Mucosa of rectum (tissue), 2 donors: ENCODE data around the gene ENDOG.
"Not testable (repeated sequence)": the region's sequence is repeated elsewhere in the genome, so short reads cannot be mapped to it uniquely, and the experiment has no call there.

Experiments used
- H3K27ac ChIP-seq, 2 donors: one replicate each; pipeline ENCODE4 v1.7.0; 2013; ENCODE audit warnings: inconsistent platforms in 2 of 2, low read depth in 2 of 2, low read length in 2 of 2
- H3K27me3 ChIP-seq, 2 donors: one replicate each; pipeline ENCODE4 v1.7.0; 2013; ENCODE audit warnings: low read length in 2 of 2; ENCODE audit not compliant: control insufficient read depth in 2 of 2, insufficient read depth in 2 of 2
- H3K36me3 ChIP-seq, 2 donors: one replicate each; pipeline ENCODE4 v1.7.0; 2013; ENCODE audit warnings: low read length in 2 of 2; ENCODE audit not compliant: control insufficient read depth in 2 of 2, insufficient read depth in 2 of 2
- H3K4me1 ChIP-seq, 2 donors: one replicate each; pipeline ENCODE4 v1.7.0; 2013; ENCODE audit warnings: low read length in 2 of 2, mild to moderate bottlenecking in 1 of 2; ENCODE audit not compliant: control insufficient read depth in 2 of 2, insufficient read depth in 2 of 2
- H3K4me3 ChIP-seq, 2 donors: one replicate each; pipeline ENCODE4 v1.7.0; 2013; ENCODE audit warnings: low read length in 2 of 2
- H3K9ac ChIP-seq, 2 donors: one replicate each; pipeline ENCODE4 v1.7.0; 2013; ENCODE audit warnings: low read length in 2 of 2, low read depth in 1 of 2, mild to moderate bottlenecking in 1 of 2
- H3K9me3 ChIP-seq, 2 donors: one replicate each; pipeline ENCODE4 v1.7.0; 2013; ENCODE audit warnings: low read length in 2 of 2; ENCODE audit not compliant: control insufficient read depth in 2 of 2
- donor health status: healthy.
- donor health status: Normal muscosa, but diverticular disease.

ENDOG gene

DNA sequence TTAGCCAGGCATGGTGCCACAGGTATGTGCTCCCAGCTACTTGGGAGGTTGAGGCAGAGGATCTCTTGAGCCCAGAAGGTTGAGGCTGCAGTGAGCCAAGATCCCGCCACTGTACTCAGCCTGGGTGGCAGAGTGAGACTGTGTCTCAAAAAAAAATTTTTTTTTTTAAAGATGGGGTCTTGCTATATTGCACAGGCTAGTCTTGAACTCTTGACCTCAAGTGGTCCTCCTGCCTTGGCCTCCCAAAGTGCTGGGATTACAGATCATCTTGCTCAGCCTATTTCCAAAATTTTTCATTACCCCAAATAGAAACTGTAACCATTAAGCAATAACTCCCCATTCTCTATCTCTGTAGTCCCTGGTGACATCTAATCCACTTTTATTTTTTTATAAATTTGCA lies 35.6 kb upstream of the ENDOG start:
- Histone ChIP-seq H3K36me3 (no peaks in the 10 kb centered on the region), H3K4me3 (no peak overlapping the region), H3K4me1 (peaks cover under 1 to 3% of the 10 kb centered on the region in 2 donors), H3K27me3 (no peaks in the 10 kb centered on the region), H3K27ac (no peak overlapping the region), H3K9me3 (no peaks in the 10 kb centered on the region), H3K9ac (no peak overlapping the region)

DNA sequence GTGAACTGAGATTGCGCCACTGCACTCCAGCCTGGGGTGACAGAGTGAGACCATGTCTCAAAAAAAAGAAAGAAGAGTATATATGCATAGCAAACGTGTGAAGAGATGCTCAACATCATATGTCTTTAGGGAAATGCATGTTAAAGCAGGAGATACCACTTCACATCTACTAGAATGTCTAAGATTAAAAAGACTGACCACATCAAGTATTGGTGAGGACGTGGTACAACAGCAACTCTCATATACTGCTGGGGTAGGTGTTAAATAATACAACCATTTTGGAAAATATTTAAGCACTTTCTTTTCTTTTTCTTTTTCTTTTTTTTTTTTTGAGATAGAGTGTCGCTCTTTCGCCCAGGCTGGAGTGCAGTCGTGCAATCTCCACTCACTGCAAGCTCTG lies 32.9 kb upstream of the ENDOG start:
- no peaks in the 10 kb centered on the region for H3K27me3 ChIP-seq
- H3K9ac ChIP-seq: no peak overlapping the region
- H3K27ac ChIP-seq: no peak overlapping the region
- no peak overlapping the region for H3K4me3 ChIP-seq
- H3K9me3 ChIP-seq: no peaks in the 10 kb centered on the region
- peaks cover under 1 to 3% of the 10 kb centered on the region in 2 donors for H3K36me3 ChIP-seq
- peaks cover 8 to 11% of the 10 kb centered on the region in 2 donors for H3K4me1 ChIP-seq

DNA sequence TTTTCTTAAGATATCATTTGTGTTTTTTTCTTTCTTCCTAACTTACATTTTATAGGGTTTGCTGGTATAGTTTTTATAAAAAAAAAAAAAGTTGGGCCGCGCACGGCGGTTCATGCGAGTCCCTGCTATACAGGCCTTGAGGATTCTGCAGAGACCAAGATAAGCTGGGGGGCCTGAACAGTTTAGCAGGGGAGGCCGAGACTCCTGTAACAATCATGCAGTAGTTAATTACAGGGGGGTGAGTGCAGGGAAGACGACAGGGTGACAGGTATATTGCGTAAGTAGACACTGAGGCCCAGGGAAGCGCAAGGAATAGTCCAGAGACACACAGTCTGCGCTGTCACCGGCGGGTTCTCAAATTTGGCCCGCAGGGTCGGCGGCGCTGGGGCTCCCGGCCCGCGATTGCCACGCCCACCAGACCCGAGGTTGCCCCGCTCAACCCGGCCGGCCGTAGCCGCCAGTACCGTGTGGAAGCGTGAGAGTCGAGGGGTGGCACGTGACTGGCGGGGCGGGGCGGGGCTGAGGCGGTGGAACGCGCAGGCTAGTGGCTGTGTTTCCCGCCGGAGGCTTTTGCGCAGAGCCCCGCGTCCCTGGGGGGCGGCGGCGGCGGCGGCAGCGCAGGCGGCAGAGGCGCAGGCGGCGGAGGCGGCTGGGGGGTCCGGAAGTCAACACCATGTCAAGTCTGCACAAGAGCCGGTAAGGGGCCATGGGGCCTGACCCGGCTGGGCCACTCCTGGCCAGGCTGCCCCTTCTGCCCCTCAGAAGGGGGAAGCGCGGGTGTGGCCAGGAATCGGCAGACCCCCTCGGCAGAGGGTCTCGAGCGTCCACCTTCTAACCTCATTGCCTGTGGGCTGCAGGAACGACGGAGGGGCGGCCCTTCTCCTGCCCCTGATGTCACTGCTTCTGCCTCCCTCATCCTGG lies 31.4 kb upstream of the ENDOG start, which contains the start of gene TBC1D13:
Gene TBC1D13, plus strand, starts transcription at position 573 of the 921 bp plus-strand sequence. Its CDS starts 101 bp downstream, at position 674.
- H3K27me3 ChIP-seq: no peaks in the 10 kb centered on the region
- H3K4me1 ChIP-seq: peaks cover 8 to 11% of the 10 kb centered on the region in 2 donors
- H3K4me3 ChIP-seq: peak within 1 kb of the TSS; percentile 93
- H3K36me3 ChIP-seq: peaks cover 9 to 16% of the 10 kb centered on the region in 2 donors
- H3K27ac ChIP-seq: peak within 1 kb of the TSS; percentile 65 to 84
- H3K9me3 ChIP-seq: no peaks in the 10 kb centered on the region
- peak within 1 kb of the TSS; percentile 85 to 86 for H3K9ac ChIP-seq

DNA sequence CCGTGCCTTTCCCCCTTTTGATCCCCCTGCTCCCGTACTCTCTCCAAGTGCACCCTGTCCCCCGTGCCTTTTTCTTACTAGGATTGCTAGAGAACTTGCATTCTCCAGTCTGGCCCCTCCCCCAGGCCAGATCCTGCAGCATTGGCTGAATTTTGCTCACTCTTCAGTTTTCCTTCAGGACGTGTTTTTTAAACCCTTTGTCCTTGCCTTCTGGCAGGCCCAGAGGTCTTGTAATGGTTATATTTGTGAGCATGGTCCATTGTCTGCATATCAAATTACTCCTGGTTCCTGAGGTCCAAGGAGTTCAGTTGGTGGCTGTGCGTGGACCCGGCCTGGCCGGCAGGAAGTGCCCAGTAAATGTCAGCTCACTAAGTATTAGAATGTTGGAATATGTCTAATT lies 30.6 kb upstream of the ENDOG start:
- peak overlapping the region; percentile 93 for H3K4me3 ChIP-seq
- peaks cover 8 to 11% of the 10 kb centered on the region in 2 donors for H3K4me1 ChIP-seq
- H3K27ac ChIP-seq: peak overlapping the region in 1 of 2 donors; percentile 84
- H3K36me3 ChIP-seq: peaks cover 14 to 23% of the 10 kb centered on the region in 2 donors
- H3K27me3 ChIP-seq: no peaks in the 10 kb centered on the region
- no peaks in the 10 kb centered on the region for H3K9me3 ChIP-seq
- peak overlapping the region in 1 of 2 donors; percentile 85 for H3K9ac ChIP-seq

DNA sequence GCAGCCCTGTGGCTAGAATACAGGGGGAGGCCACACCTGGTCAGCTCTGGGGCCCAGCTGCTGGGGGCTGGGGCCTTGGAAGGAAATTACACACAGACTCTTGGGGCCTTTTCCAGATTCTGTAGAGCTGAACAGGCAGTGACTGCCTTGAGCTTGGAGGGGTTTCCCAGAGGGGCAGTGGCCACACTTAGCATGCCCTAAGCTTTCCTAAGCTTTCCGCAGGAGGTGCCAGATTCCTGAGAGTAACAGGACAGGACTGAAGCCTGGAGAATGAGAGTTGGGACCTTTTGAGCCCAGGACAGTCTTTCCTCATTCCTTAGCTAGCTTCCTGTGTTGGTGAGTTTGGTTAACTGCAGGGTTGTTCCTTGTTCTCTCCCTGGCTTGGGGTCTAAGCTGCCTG lies 29.9 kb upstream of the ENDOG start:
- Histone ChIP-seq H3K9me3 (no peaks in the 10 kb centered on the region), H3K27ac (no peak overlapping the region), H3K4me3 (peak overlapping the region in 1 of 2 donors; percentile 93), H3K36me3 (peaks cover 20 to 31% of the 10 kb centered on the region in 2 donors), H3K4me1 (peaks cover 8 to 11% of the 10 kb centered on the region in 2 donors), H3K27me3 (no peaks in the 10 kb centered on the region), H3K9ac (no peak overlapping the region)

DNA sequence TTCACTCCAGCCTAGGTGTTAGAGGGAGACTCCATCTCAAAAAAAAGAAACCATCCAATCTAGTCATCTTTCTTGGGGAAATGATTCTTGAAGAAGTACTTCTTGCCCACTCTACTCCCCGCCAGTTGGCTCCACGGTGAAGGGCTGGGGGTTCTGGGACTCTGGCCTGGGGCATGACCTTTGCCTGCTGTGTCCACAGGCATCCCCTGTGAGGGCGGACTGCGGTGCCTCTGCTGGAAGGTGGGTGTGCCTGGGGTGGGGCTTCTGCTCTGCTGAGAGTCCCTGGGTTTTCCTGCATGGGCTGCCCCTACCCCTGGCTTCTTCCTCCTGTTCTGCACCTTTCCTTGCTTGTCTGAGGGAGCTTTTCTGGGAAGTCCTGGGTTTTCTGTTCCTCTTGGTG lies 27.8 kb upstream of the ENDOG start:
- Histone ChIP-seq H3K4me3 (no peak overlapping the region), H3K27ac (no peak overlapping the region), H3K4me1 (peaks cover 8 to 14% of the 10 kb centered on the region in 2 donors), H3K9ac (no peak overlapping the region), H3K36me3 (peaks cover 28 to 42% of the 10 kb centered on the region in 2 donors), H3K9me3 (no peaks in the 10 kb centered on the region), H3K27me3 (no peaks in the 10 kb centered on the region)

DNA sequence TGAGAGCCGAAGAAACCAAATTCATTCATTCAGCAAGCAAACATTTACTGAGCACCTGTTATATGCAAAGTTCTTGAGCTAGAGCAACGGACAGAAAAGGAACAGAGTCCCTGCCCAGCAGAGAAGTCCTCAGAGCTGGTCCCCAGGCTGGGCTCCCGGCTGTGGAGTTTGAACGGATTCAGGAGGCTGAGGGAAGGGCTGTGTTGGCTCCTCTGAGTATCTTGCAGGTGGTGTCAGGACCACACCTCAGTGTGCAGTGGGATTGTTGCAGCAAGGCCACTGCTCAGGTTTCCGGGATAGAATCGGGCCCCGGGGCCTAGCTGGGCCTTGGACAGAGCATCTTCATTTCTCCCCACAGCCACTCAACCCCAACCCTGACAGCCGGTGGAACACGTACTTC lies 26.2 kb upstream of the ENDOG start:
- no peak overlapping the region for H3K4me3 ChIP-seq
- H3K36me3 ChIP-seq: peaks cover 31 to 49% of the 10 kb centered on the region in 2 donors

DNA sequence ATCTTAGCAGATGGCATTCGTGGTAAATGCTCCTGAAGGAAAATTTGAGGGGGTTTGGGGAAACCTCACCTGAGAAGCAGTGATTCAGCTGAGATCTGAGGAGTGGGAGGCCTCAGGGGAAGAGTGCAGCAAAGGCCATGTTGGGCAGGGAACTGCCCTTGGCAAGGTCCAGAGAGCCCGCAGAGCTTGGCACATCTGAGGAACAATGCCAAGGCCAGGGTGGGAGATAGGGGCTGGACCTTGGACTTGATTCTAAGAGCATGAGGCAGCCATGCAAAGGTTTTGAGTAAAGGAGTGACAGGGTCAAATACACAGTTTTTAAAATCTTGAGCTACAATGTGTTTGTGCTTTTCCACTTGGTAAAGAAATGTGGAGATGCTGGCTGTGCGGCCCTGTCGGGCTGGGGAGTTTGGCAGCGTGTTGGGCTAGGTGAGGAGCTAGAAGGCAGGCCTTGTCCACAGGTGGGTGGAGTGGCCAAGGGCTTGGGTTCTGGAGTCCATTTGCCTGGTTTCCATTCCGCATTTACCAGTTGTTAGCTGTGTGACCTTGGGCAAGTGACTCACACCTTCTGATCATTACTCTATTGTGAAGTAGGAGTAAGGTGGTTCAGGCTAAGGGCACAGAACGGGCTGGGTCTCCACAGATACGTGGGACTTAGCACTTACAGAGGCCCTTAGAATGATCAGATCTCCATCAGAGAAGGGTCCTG lies 25.2 kb upstream of the ENDOG start:
- no peak overlapping the region for H3K27ac ChIP-seq
- H3K4me1 ChIP-seq: peaks cover 2 to 7% of the 10 kb centered on the region in 2 donors
- H3K9ac ChIP-seq: no peak overlapping the region
- H3K36me3 ChIP-seq: peaks cover 37 to 55% of the 10 kb centered on the region in 2 donors
- H3K27me3 ChIP-seq: no peaks in the 10 kb centered on the region
- H3K4me3 ChIP-seq: no peak overlapping the region
- H3K9me3 ChIP-seq: no peaks in the 10 kb centered on the region

More for the DNA sequence above, 26.2 kb upstream of the ENDOG start:
- H3K9ac ChIP-seq: no peak overlapping the region
- peaks cover 8 to 11% of the 10 kb centered on the region in 2 donors for H3K4me1 ChIP-seq
- H3K27me3 ChIP-seq: no peaks in the 10 kb centered on the region
- H3K9me3 ChIP-seq: no peaks in the 10 kb centered on the region
- H3K27ac ChIP-seq: no peak overlapping the region

DNA sequence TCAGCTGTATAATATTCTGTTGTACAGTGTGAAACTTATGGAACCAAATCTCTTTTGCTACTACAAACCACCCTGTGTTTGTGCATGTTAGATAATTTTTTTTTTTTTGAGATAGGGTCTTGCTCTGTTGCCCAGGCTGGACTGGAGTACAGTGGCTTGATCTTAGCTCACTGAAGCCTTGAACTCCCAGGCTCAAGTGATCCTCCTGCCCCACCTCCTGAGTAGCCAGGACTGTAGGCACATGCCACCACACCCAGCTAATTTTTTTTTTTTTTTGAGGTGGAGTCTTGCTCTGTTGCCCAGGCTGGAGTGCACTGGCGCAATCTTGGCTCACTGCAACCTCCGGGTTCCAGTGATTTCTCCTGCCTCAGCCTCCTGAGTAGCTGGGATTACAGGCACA lies 23.3 kb upstream of the ENDOG start:
- peaks cover 46 to 70% of the 10 kb centered on the region in 2 donors for H3K36me3 ChIP-seq
- not testable (repeated sequence) for H3K27me3 ChIP-seq, H3K27ac ChIP-seq, H3K9ac ChIP-seq, H3K9me3 ChIP-seq, H3K4me3 ChIP-seq, H3K4me1 ChIP-seq

DNA sequence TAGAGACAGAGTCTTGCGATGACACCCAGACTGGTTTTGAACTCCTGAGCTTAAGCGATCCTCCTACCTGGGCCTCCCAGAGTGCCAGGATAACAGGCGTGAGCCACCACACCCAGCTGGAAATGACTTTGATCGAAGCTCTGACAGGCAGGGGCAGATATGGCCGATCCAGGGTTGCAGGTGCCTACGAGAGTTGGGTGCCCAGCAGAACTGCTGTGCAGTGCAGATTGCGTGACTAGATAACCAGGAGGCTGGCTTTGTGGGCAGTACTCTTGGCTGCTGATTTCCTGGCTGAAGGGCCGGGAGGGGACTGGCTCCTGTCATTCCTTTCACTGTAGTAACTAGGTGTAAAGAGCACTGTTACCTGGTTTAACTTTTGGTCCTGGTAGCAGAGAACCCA lies 19.4 kb upstream of the ENDOG start:
- H3K9ac ChIP-seq: no peak overlapping the region

More for the DNA sequence above, 19.4 kb upstream of the ENDOG start:
- Histone ChIP-seq H3K9me3 (no peaks in the 10 kb centered on the region), H3K4me1 (no peaks in the 10 kb centered on the region), H3K27me3 (no peaks in the 10 kb centered on the region), H3K27ac (no peak overlapping the region), H3K36me3 (peaks cover 41 to 60% of the 10 kb centered on the region in 2 donors), H3K4me3 (no peak overlapping the region)
